OCI-LY1 (cell line): ENCODE data around the gene NANS.
A peak's percentile ranks its signal among the peaks of the same experiment; 100 is the strongest.

Experiments
- H2AFZ ChIP-seq: fragments of 200-600 bp; sonication (generic), shearing (Covaris generic); 2 replicates; pipeline ENCODE4 v1.6.0; 2014; ENCODE audit warnings: antibody characterized with exemption, mild to moderate bottlenecking, low read length
- H3F3A ChIP-seq: fragments of 200-600 bp; sonication (generic), shearing (Covaris generic); 2 replicates; pipeline ENCODE4 v1.6.0; 2014; ENCODE audit warnings: mild to moderate bottlenecking, antibody characterized with exemption, low read length, moderate library complexity; ENCODE audit not compliant: insufficient read depth
- H3K27ac ChIP-seq: fragments of 200-600 bp; sonication (generic); 2 replicates; pipeline ENCODE4 v1.5.1; 2014; ENCODE audit warnings: low read length, mixed run types, mild to moderate bottlenecking, low read depth; ENCODE audit not compliant: poor library complexity, severe bottlenecking
- H3K27me3 ChIP-seq: fragments of 200-600 bp; sonication (generic); 2 replicates; pipeline ENCODE4 v1.6.0; 2014; ENCODE audit warnings: antibody characterized with exemption, mild to moderate bottlenecking, low read length, moderate library complexity; ENCODE audit not compliant: insufficient read depth
- H3K36me3 ChIP-seq: fragments of 200-600 bp; sonication (generic); 2 replicates; pipeline ENCODE4 v1.6.1; 2014; ENCODE audit warnings: mild to moderate bottlenecking, antibody characterized with exemption, low read length, moderate library complexity, mixed read lengths; ENCODE audit not compliant: insufficient read depth
- H3K4me1 ChIP-seq: fragments of 200-600 bp; sonication (generic); 2 replicates; pipeline ENCODE4 v1.5.1; 2014; ENCODE audit warnings: mild to moderate bottlenecking, low read length, moderate library complexity; ENCODE audit not compliant: insufficient read depth, severe bottlenecking
- H3K4me2 ChIP-seq: fragments of 200-600 bp; sonication (generic), shearing (Covaris generic); 2 replicates; pipeline ENCODE4 v1.6.1; 2014; ENCODE audit warnings: low read length
- H3K4me3 ChIP-seq: fragments of 200-600 bp; sonication (generic); 2 replicates; pipeline ENCODE4 v1.5.1; 2014; ENCODE audit warnings: low read length, low read depth, mild to moderate bottlenecking, mixed read lengths; ENCODE audit not compliant: poor library complexity, severe bottlenecking
- H3K79me2 ChIP-seq: fragments of 200-600 bp; shearing (Covaris generic); 2 replicates; pipeline ENCODE4 v1.6.1; 2016; ENCODE audit warnings: mixed run types, low read length, mixed read lengths; ENCODE audit not compliant: insufficient read depth
- H3K9ac ChIP-seq: fragments of 200-600 bp; sonication (generic), shearing (Covaris generic); 2 replicates; pipeline ENCODE4 v1.6.1; 2014; ENCODE audit warnings: mild to moderate bottlenecking, low read length, mixed read lengths
- H3K9me2 ChIP-seq: fragments of 200-600 bp; sonication (generic), shearing (Covaris generic); 2 replicates; pipeline ENCODE4 v1.6.1; 2014; ENCODE audit warnings: low read depth, mild to moderate bottlenecking, low read length, mixed read lengths
- H3K9me3 ChIP-seq: fragments of 200-600 bp; shearing (Covaris generic); 2 replicates; pipeline ENCODE4 v1.6.1; 2014; ENCODE audit warnings: low read length, mixed read lengths
- H4K20me1 ChIP-seq: fragments of 200-600 bp; sonication (generic), shearing (Covaris generic); 2 replicates; pipeline ENCODE4 v1.6.0; 2016; ENCODE audit warnings: mild to moderate bottlenecking, low read length; ENCODE audit not compliant: insufficient read depth
- CTCF ChIP-seq: fragments of 200-600 bp; sonication (generic), shearing (Covaris generic); IDR thresholded peaks from 2 replicates; pipeline ENCODE4 v1.5.1; 2017; ENCODE audit warnings: mild to moderate bottlenecking, antibody characterized with exemption, low read length, moderate library complexity, mixed read lengths
- EZH2 ChIP-seq: fragments of 200-600 bp; sonication (generic), shearing (Covaris generic); IDR thresholded peaks from 2 replicates; pipeline ENCODE4 v1.8.0; 2017; ENCODE audit warnings: borderline replicate concordance, mixed run types, mild to moderate bottlenecking, antibody characterized with exemption, low read length, moderate library complexity, mixed read lengths

Gene NANS

GRCh38 chr9:98031169-98031568 is 25.4 kb upstream of the NANS start:
- H3K4me3 ChIP-seq: no peak overlapping the region
- H3K9me3 ChIP-seq: no peaks in the 10 kb centered on the region
- no peak overlapping the region for H3K9ac ChIP-seq
- H3K9me2 ChIP-seq: no peaks in the 10 kb centered on the region
- no peak overlapping the region for H2AFZ ChIP-seq
- H3F3A ChIP-seq: no peaks in the 10 kb centered on the region
- no peak overlapping the region for H3K27ac ChIP-seq
- H3K36me3 ChIP-seq: no peaks in the 10 kb centered on the region
- H3K27me3 ChIP-seq: no peaks in the 10 kb centered on the region
- H3K4me2 ChIP-seq: no peak overlapping the region
- no peaks in the 10 kb centered on the region for H4K20me1 ChIP-seq
- no peaks in the 10 kb centered on the region for H3K79me2 ChIP-seq
- TF ChIP-seq CTCF: no peak
- TF ChIP-seq EZH2: no peak
- H3K4me1 ChIP-seq: peaks cover 16% of the 10 kb centered on the region

GRCh38 chr9:98031935-98032334 is 24.6 kb upstream of the NANS start:
- Histone ChIP-seq H3K27ac (no peak overlapping the region), H3K9ac (no peak overlapping the region), H3K27me3 (no peaks in the 10 kb centered on the region), H2AFZ (no peak overlapping the region), H3F3A (no peaks in the 10 kb centered on the region), H3K36me3 (no peaks in the 10 kb centered on the region), H3K4me3 (no peak overlapping the region), H3K79me2 (no peaks in the 10 kb centered on the region), H3K9me3 (no peaks in the 10 kb centered on the region), H3K4me1 (peaks cover 16% of the 10 kb centered on the region), H4K20me1 (no peaks in the 10 kb centered on the region), H3K4me2 (no peak overlapping the region), H3K9me2 (no peaks in the 10 kb centered on the region)
- TF ChIP-seq EZH2: no peak

- H3K36me3 ChIP-seq: no peaks in the 10 kb centered on the region
- H3K9me2 ChIP-seq: no peaks in the 10 kb centered on the region
- no peaks in the 10 kb centered on the region for H3K9me3 ChIP-seq
- H3F3A ChIP-seq: no peaks in the 10 kb centered on the region
- no peaks in the 10 kb centered on the region for H3K79me2 ChIP-seq
- no peak overlapping the region for H3K27ac ChIP-seq
- no peak overlapping the region for H2AFZ ChIP-seq
- no peaks in the 10 kb centered on the region for H4K20me1 ChIP-seq
- no peaks in the 10 kb centered on the region for H3K27me3 ChIP-seq
- H3K4me3 ChIP-seq: peak overlapping the region; percentile 36
- TF ChIP-seq CTCF (peak; percentile 81), EZH2 (no peak)
- peaks cover 21% of the 10 kb centered on the region for H3K4me1 ChIP-seq
- peak overlapping the region; percentile 54 for H3K4me2 ChIP-seq
- H3K9ac ChIP-seq: no peak overlapping the region; the same call in 1 of the 2 replicates
These were observed 21.7 kb upstream of the NANS start for GRCh38 chr9:98034593-98035546.
